Measurements from ENCODE around the gene ADCK1. TPM values are rescaled to one million over a fixed set of nuclear protein-coding genes. Genes with fewer than 3 reads are reported as not detected.

ADCK1 gene
- total RNA-seq, 1 donor from 2014 or later = 6.2 TPM

- Mint-ChIP-seq H3K27ac (ENCODE audit: unreplicated experiment) (no peak overlapping the region), H3K4me1 (ENCODE audit: unreplicated experiment) (no peaks in the 10 kb centered on the region), H3K36me3 (ENCODE audit: low read depth, unreplicated experiment) (no peaks in the 10 kb centered on the region), H3K9me3 (ENCODE audit: unreplicated experiment) (no peaks in the 10 kb centered on the region), H3K27me3 (ENCODE audit: unreplicated experiment) (peaks cover 1% of the 10 kb centered on the region), H3K4me3 (ENCODE audit: unreplicated experiment) (no peak overlapping the region)
- TF ChIP-seq, protein P1, sequence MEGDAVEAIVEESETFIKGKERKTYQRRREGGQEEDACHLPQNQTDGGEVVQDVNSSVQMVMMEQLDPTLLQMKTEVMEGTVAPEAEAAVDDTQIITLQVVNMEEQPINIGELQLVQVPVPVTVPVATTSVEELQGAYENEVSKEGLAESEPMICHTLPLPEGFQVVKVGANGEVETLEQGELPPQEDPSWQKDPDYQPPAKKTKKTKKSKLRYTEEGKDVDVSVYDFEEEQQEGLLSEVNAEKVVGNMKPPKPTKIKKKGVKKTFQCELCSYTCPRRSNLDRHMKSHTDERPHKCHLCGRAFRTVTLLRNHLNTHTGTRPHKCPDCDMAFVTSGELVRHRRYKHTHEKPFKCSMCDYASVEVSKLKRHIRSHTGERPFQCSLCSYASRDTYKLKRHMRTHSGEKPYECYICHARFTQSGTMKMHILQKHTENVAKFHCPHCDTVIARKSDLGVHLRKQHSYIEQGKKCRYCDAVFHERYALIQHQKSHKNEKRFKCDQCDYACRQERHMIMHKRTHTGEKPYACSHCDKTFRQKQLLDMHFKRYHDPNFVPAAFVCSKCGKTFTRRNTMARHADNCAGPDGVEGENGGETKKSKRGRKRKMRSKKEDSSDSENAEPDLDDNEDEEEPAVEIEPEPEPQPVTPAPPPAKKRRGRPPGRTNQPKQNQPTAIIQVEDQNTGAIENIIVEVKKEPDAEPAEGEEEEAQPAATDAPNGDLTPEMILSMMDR (IDR thresholded peaks at IDR 0.05; ENCODE audit: unreplicated experiment) = no peak
- DNase-seq (ENCODE audit: low spot score) = no peak
Observed at GRCh38 chr14:77973246-77973645, 173.3 kb downstream of the ADCK1 start.

- H3K27ac Mint-ChIP-seq (ENCODE audit: unreplicated experiment) = no peak overlapping the region
- peaks cover 10% of the 10 kb centered on the region for H3K27me3 Mint-ChIP-seq (ENCODE audit: unreplicated experiment)
- H3K36me3 Mint-ChIP-seq (ENCODE audit: low read depth, unreplicated experiment) = no peaks in the 10 kb centered on the region
- no peak for DNase-seq (ENCODE audit: low spot score)
- no peak overlapping the region for H3K4me3 Mint-ChIP-seq (ENCODE audit: unreplicated experiment)
- no peaks in the 10 kb centered on the region for H3K9me3 Mint-ChIP-seq (ENCODE audit: unreplicated experiment)
- TF ChIP-seq, protein P1 (IDR thresholded peaks at IDR 0.05; ENCODE audit: unreplicated experiment) = no peak
- H3K4me1 Mint-ChIP-seq (ENCODE audit: unreplicated experiment) = peaks cover 5% of the 10 kb centered on the region
Observed at GRCh38 chr14:77976591-77976990, 176.7 kb downstream of the ADCK1 start.

- Mint-ChIP-seq H3K36me3 (ENCODE audit: low read depth, unreplicated experiment) (no peaks in the 10 kb centered on the region), H3K9me3 (ENCODE audit: unreplicated experiment) (no peaks in the 10 kb centered on the region), H3K4me3 (ENCODE audit: unreplicated experiment) (no peak overlapping the region), H3K27me3 (ENCODE audit: unreplicated experiment) (peaks cover 10% of the 10 kb centered on the region), H3K27ac (ENCODE audit: unreplicated experiment) (no peak overlapping the region), H3K4me1 (ENCODE audit: unreplicated experiment) (peaks cover 7% of the 10 kb centered on the region)
- TF ChIP-seq, protein P1 (IDR thresholded peaks at IDR 0.05; ENCODE audit: unreplicated experiment) = no peak
- no peak for DNase-seq (ENCODE audit: low spot score)
Observed at GRCh38 chr14:77979171-77979570, 179.3 kb downstream of the ADCK1 start.

DNA sequence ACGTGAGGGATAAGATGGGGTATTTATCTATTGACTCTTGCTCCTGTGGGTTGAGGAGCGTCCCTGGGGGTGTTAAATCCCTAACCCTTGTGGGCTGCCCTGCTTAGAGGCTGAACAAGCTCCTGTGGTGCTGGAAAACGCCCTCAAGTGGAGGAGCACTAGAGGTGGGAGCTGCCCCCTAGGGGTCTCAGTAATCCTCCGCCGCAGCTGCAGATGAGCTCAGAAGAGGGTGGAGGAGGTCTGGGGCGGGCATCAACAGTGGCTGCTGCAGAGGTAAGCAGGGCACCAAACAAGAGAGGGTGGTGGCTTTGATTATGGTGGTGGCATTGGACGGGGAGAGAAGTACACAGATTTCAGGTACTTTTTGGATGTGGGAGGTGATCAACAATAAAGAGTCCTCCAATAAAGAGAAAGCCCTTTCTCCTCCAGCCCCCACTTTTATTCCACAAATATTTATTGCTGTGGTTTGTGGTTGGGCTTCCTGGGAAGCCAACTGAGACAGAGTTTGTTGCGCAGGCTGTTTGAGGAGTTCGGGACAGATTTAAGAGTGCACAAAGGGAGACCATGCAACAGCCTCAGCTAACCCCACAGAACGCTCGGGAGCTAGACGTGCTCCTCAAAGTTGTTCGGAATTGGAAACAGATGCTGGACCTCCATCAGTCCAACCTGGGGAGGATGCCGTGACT is 179.9 kb downstream of the ADCK1 start:
- TF ChIP-seq, protein P1 (IDR thresholded peaks at IDR 0.05; ENCODE audit: unreplicated experiment) = peak; percentile 15
- H3K36me3 Mint-ChIP-seq (ENCODE audit: low read depth, unreplicated experiment) = no peaks in the 10 kb centered on the region
- DNase-seq (ENCODE audit: low spot score) = peak; percentile 45
- H3K4me1 Mint-ChIP-seq (ENCODE audit: unreplicated experiment) = peaks cover 7% of the 10 kb centered on the region
- H3K27ac Mint-ChIP-seq (ENCODE audit: unreplicated experiment) = no peak overlapping the region
- H3K9me3 Mint-ChIP-seq (ENCODE audit: unreplicated experiment) = no peaks in the 10 kb centered on the region
- peaks cover 10% of the 10 kb centered on the region for H3K27me3 Mint-ChIP-seq (ENCODE audit: unreplicated experiment)
- peak overlapping the region; percentile 54 for H3K4me3 Mint-ChIP-seq (ENCODE audit: unreplicated experiment)

- peak overlapping the region; percentile 54 for H3K4me3 Mint-ChIP-seq (ENCODE audit: unreplicated experiment)
- H3K36me3 Mint-ChIP-seq (ENCODE audit: low read depth, unreplicated experiment) = no peaks in the 10 kb centered on the region
- no peak overlapping the region for H3K27ac Mint-ChIP-seq (ENCODE audit: unreplicated experiment)
- H3K9me3 Mint-ChIP-seq (ENCODE audit: unreplicated experiment) = no peaks in the 10 kb centered on the region
- TF ChIP-seq, protein P1 (IDR thresholded peaks at IDR 0.05; ENCODE audit: unreplicated experiment) = no peak
- H3K4me1 Mint-ChIP-seq (ENCODE audit: unreplicated experiment) = peaks cover 14% of the 10 kb centered on the region
- peaks cover 10% of the 10 kb centered on the region for H3K27me3 Mint-ChIP-seq (ENCODE audit: unreplicated experiment)
- DNase-seq (ENCODE audit: low spot score) = peak; percentile 18
Observed at GRCh38 chr14:77980475-77981321, 180.8 kb downstream of the ADCK1 start.

Data from endothelial cell (in vitro differentiated cells).